K562 (cell line): ENCODE results near the gene SAMD4A. TPM values are rescaled to one million over a fixed set of nuclear protein-coding genes. Genes with fewer than 3 reads are reported as not detected.
A peak's percentile ranks its signal among the peaks of the same experiment; 100 is the strongest.

ENCODE experiments used
- ATAC-seq: fragments of 200-7000 bp; cut with Tn5 transposase; 3 replicates; pipeline ENCODE4 v1.9.1; 2020; ENCODE audit warnings: moderate library complexity
- BruUV-seq: library from RNA; stranded (reverse); fragments of 400-500 nt; replicated peaks from 2 replicates; lab custom pipeline; 2021; lab: Mats Ljungman, UMichigan
- CTCF ChIA-PET: fragments of 300-600 bp; formaldehyde crosslinking; extraction: SDS; loops from one replicate; lab custom pipeline; 2021; ENCODE audit warnings: low intra/inter-chr PET ratio; lab: Yijun Ruan, JAX
- POLR2A ChIA-PET: fragments of 300-600, 350-650 bp; sonication (Branson Sonifier 250); formaldehyde crosslinking; extraction: SDS; loops from one replicate; lab custom pipeline; 2021; ENCODE audit warnings: antibody characterized with exemption, inconsistent platforms; lab: Yijun Ruan, JAX
- DNase-seq, 4 experiments: peaks; one replicate each; pipeline versions ENCODE4 v3.0.0 to v3.0.0-alpha.2; 2011 to 2018; ENCODE audit warnings: low spot score in 3 of 4, mixed read lengths in 3 of 4; ENCODE audit errors: extremely low read depth in 1 of 4
- FAIRE-seq: peaks from 2 replicates; lab custom pipeline; 2011; peaks lifted over from hg19 to GRCh38; lab: Jason Lieb, UNC
- H2AFZ ChIP-seq: 2 replicates; pipeline ENCODE4 v1.6.0; 2011; ENCODE audit warnings: low read depth, low read length, control low read depth, inconsistent platforms
- H3K27ac ChIP-seq: fragments of 200-600 bp; 3 replicates; pipeline ENCODE4 v1.8.0; 2011; ENCODE audit warnings: low read depth, mild to moderate bottlenecking, control low read depth, inconsistent platforms, low read length, moderate library complexity, mixed read lengths; ENCODE audit errors: extremely low read depth
- H3K27me3 ChIP-seq, 2 experiments: fragments of 300-600 bp in 1 of 2; 2 replicates in 1 of 2; 3 replicates in 1 of 2; pipeline versions ENCODE4 v1.6.0 to v1.8.0; 2011; ENCODE audit warnings: inconsistent platforms in 2 of 2, low read length in 2 of 2, mild to moderate bottlenecking in 1 of 2, mixed read lengths in 1 of 2, moderate library complexity in 1 of 2; ENCODE audit not compliant: control insufficient read depth in 2 of 2, insufficient read depth in 2 of 2
- H3K36me3 ChIP-seq: fragments of 300-600 bp; 3 replicates; pipeline ENCODE4 v1.8.0; 2011; ENCODE audit warnings: mild to moderate bottlenecking, low read length, inconsistent platforms; ENCODE audit not compliant: control insufficient read depth, insufficient read depth
- H3K4me1 ChIP-seq, 2 experiments: fragments of 200-600 bp in 1 of 2; replicated peaks in 1 of 2; 2 replicates in 1 of 2; 3 replicates in 1 of 2; pipeline versions ENCODE4 v1.5.1 to v1.8.0; 2011; ENCODE audit warnings: inconsistent platforms in 2 of 2, low read length in 2 of 2, mild to moderate bottlenecking in 1 of 2, mixed read lengths in 1 of 2, moderate library complexity in 1 of 2; ENCODE audit not compliant: control insufficient read depth in 2 of 2, insufficient read depth in 2 of 2
- H3K4me2 ChIP-seq: 2 replicates; pipeline ENCODE4 v1.6.1; 2011; ENCODE audit warnings: low read length, control low read depth, inconsistent platforms, mixed read lengths; ENCODE audit not compliant: insufficient read depth
- H3K4me3 ChIP-seq: fragments of 200-600 bp; sonication (generic), shearing (Covaris generic); 2 replicates; pipeline ENCODE4 v1.5.1; 2016; ENCODE audit warnings: control low read depth, inconsistent platforms
- H3K79me2 ChIP-seq: fragments of 200-600 bp; 3 replicates; pipeline ENCODE4 v1.8.0; 2011; ENCODE audit warnings: low read length, inconsistent platforms; ENCODE audit not compliant: control insufficient read depth, insufficient read depth
- H3K9ac ChIP-seq, 2 experiments: 2 replicates each; pipeline versions ENCODE4 v1.6.0 to v1.6.1; 2011; ENCODE audit warnings: low read depth in 2 of 2, low read length in 2 of 2, control low read depth in 1 of 2, inconsistent platforms in 1 of 2, mild to moderate bottlenecking in 1 of 2, mixed read lengths in 1 of 2; ENCODE audit not compliant: insufficient read depth in 1 of 2
- H3K9me1 ChIP-seq: one replicate; pipeline ENCODE4 v1.6.0; 2011; ENCODE audit warnings: inconsistent platforms, mild to moderate bottlenecking, low read length, moderate library complexity; ENCODE audit not compliant: control insufficient read depth, insufficient read depth
- H3K9me3 ChIP-seq: replicated peaks from 2 replicates; pipeline ENCODE4 v1.5.1; 2011; ENCODE audit warnings: low read depth, low read length, inconsistent platforms; ENCODE audit not compliant: control insufficient read depth, insufficient read depth
- H4K20me1 ChIP-seq: replicated peaks from 2 replicates; pipeline ENCODE4 v1.6.1; 2011; ENCODE audit warnings: low read length, inconsistent platforms, mixed read lengths; ENCODE audit not compliant: control insufficient read depth, insufficient read depth
- MAFF ChIP-seq: IDR thresholded peaks from 2 replicates; pipeline ENCODE4 v1.6.1; 2012; ENCODE audit warnings: low read length, improper control_type of control experiment
- WGBS: fragments of 100-300 bp; shearing (Covaris generic); methylation state at CpG from one replicate; pipeline ENCODE4 v1.1.6; 2016; ENCODE audit warnings: low coverage, mixed read lengths; ENCODE audit not compliant: insufficient coverage; ENCODE audit errors: missing lambda C conversion rate; 5-methylcytosine and 5-hydroxymethylcytosine counted together
- in situ Hi-C: fragments of 300-500 bp; cut with MboI; formaldehyde crosslinking; loops from 4 replicates; pipeline ENCODE4 v1.15.0; 2018; ENCODE audit warnings: inconsistent platforms, mixed read lengths
- intact Hi-C: fragments of 100-400 bp; cut with micrococcal nuclease; formaldehyde crosslinking; loops from 2 replicates; pipeline ENCODE4 v1.14.2; 2022
- polyA plus RNA-seq, 8 experiments: library from polyadenylated mRNA; depleted of rRNA in 4 of 8; stranded (reverse) in 5 of 8; unstranded in 3 of 8; fragments of >200 nt; fragmentation: Nextera tagmentation in 2 of 8; fragmentation: Illumina TruSeq in 1 of 8; extraction: Ambion mirVana in 2 of 8; extraction: Trizol in 1 of 8; gene quantifications; 2 replicates each; pipeline versions ENCODE4 v1.2.1 to v1.2.3, GENCODE V29; 2011 to 2014; ENCODE audit warnings: inconsistent platforms in 1 of 8, missing spikeins in 1 of 8
- total RNA-seq, 7 experiments: library from RNA; depleted of rRNA in 6 of 7; stranded (reverse); fragments of >200 nt in 6 of 7; fragmentation: Illumina TruSeq in 2 of 7; extraction: Trizol in 2 of 7; gene quantifications; 2 replicates each; pipeline versions ENCODE4 v1.2.1 to v1.2.3, GENCODE V29; 2011 to 2021; ENCODE audit warnings: low replicate concordance in 1 of 7
- TF ChIP-seq, protein P1 (sequence below), 2 experiments: fragments of 450-650 bp in 1 of 2; sonication (generic) in 1 of 2; formaldehyde crosslinking in 1 of 2; IDR thresholded peaks; 2 replicates each; pipeline versions ENCODE4 v1.7.1 to v1.9.0; 2016 to 2022; ENCODE audit warnings: inconsistent platforms in 1 of 2, mild to moderate bottlenecking in 1 of 2, missing genetic modification reagents in 1 of 2

The SAMD4A gene
- total and polyA plus RNA-seq, 9 of the 15 experiments (the other 6 are each of a cell fraction or from before 2014, with no cell fraction given): 0.66 to 6.8 (median 3.3) TPM

DNA sequence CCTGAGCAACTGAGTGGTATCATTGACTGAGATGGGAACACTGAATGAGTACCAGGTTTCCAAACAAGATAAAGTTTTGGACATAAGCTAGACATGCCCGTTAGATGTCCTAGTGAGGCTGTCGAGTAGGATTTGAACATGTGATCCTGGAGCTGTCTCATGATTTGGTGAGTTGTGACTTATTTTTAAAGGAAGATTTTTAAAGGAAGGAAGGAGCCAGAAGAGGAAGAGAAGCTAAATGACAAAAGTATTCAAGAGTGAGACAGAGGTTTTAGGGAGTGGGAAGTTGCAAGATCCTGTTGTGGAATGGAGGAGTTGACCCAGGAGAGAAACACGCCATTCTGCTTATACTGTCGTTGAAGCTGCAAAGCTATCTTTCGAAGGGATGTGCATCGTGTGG is 82.1 kb downstream of the SAMD4A start:
- no peak for TF ChIP-seq MAFF
- TF ChIP-seq, protein P1, sequence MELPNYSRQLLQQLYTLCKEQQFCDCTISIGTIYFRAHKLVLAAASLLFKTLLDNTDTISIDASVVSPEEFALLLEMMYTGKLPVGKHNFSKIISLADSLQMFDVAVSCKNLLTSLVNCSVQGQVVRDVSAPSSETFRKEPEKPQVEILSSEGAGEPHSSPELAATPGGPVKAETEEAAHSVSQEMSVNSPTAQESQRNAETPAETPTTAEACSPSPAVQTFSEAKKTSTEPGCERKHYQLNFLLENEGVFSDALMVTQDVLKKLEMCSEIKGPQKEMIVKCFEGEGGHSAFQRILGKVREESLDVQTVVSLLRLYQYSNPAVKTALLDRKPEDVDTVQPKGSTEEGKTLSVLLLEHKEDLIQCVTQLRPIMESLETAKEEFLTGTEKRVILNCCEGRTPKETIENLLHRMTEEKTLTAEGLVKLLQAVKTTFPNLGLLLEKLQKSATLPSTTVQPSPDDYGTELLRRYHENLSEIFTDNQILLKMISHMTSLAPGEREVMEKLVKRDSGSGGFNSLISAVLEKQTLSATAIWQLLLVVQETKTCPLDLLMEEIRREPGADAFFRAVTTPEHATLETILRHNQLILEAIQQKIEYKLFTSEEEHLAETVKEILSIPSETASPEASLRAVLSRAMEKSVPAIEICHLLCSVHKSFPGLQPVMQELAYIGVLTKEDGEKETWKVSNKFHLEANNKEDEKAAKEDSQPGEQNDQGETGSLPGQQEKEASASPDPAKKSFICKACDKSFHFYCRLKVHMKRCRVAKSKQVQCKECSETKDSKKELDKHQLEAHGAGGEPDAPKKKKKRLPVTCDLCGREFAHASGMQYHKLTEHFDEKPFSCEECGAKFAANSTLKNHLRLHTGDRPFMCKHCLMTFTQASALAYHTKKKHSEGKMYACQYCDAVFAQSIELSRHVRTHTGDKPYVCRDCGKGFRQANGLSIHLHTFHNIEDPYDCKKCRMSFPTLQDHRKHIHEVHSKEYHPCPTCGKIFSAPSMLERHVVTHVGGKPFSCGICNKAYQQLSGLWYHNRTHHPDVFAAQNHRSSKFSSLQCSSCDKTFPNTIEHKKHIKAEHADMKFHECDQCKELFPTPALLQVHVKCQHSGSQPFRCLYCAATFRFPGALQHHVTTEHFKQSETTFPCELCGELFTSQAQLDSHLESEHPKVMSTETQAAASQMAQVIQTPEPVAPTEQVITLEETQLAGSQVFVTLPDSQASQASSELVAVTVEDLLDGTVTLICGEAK (IDR thresholded peaks at IDR 0.05): 0 out of 2 replicates have a peak, but pooled peaks have one; percentile 19
- TF ChIP-seq, protein P1 (CRISPR knock-in tag; IDR thresholded peaks at IDR 0.05): no peak
- TF ChIP-seq, all 486 proteins: peak for 1
- intact Hi-C loops (loop anchor here (10.0 kb wide), 1 partner anchor 284 kb away; no protein-coding TSS in a partner anchor), in situ Hi-C loops (no loop called here)
- DNase-seq (no peak), FAIRE-seq (no peak), ATAC-seq (no peak)
- no peaks in the 10 kb centered on the region for H4K20me1 ChIP-seq
- WGBS: 66% methylated on average over 6 of the region's 6 CpGs
- no peaks in the 10 kb centered on the region; a peak in 1 of 5 replicates for H3K4me1 ChIP-seq
- H3K9me3 ChIP-seq: no peaks in the 10 kb centered on the region
- H3K36me3 ChIP-seq: no peaks in the 10 kb centered on the region
- no TSS peak for BruUV-seq
- no peak overlapping the region for H2AFZ ChIP-seq
- POLR2A ChIA-PET: no interaction called here
- H3K79me2 ChIP-seq: no peaks in the 10 kb centered on the region
- no peak overlapping the region for H3K9ac ChIP-seq
- H3K27me3 ChIP-seq: no peaks in the 10 kb centered on the region
- H3K4me3 ChIP-seq: no peak overlapping the region
- CTCF ChIA-PET: no interaction called here
- H3K27ac ChIP-seq: no peak overlapping the region
- no peak overlapping the region for H3K4me2 ChIP-seq
- no peaks in the 10 kb centered on the region for H3K9me1 ChIP-seq
